Left lung (tissue), 10 donors: ENCODE results near the gene CCDC187. TPM values are rescaled to one million over a fixed set of nuclear protein-coding genes. Genes with fewer than 3 reads are reported as not detected.

Experiments
- ATAC-seq: fragments of 200-7000 bp; cut with Tn5 transposase; one replicate; pipeline ENCODE4 v1.9.1; 2020; ENCODE audit warnings: moderate library complexity
- DNase-seq, 4 donors: peaks; one replicate each; pipeline ENCODE4 v3.0.0-alpha.2; 2013 to 2020
- H3K27ac ChIP-seq, 2 donors: fragments of 200-600 bp; sonication (generic) in 1 of 2; one replicate each; pipeline versions ENCODE4 v1.5.0 to v1.8.0; 2020 to 2021
- H3K27me3 ChIP-seq, 2 donors: fragments of 200-600 bp; sonication (generic) in 1 of 2; one replicate each; pipeline versions ENCODE4 v1.5.0 to v1.8.0; 2020 to 2021
- H3K36me3 ChIP-seq, 2 donors: fragments of 200-600 bp; sonication (generic) in 1 of 2; one replicate each; pipeline versions ENCODE4 v1.5.0 to v1.8.0; 2020 to 2021
- H3K4me1 ChIP-seq, 2 donors: fragments of 200-600 bp; one replicate each; pipeline ENCODE4 v1.8.0; 2021
- H3K4me3 ChIP-seq, 2 donors: fragments of 200-600 bp; sonication (generic) in 1 of 2; one replicate each; pipeline versions ENCODE4 v1.5.0 to v1.8.0; 2020 to 2021; ENCODE audit warnings: mild to moderate bottlenecking in 1 of 2
- H3K9me3 ChIP-seq, 2 donors: fragments of 200-600 bp; sonication (generic) in 1 of 2; one replicate each; pipeline versions ENCODE4 v1.5.0 to v1.8.0; 2020 to 2021
- intact Hi-C, 2 donors: fragments of 100-400 bp; cut with DNase I; formaldehyde crosslinking; loops; one replicate each; pipeline versions ENCODE4 v1.11.2 to v1.14.2; 2022
- polyA plus RNA-seq, 6 donors: library from polyadenylated mRNA; unstranded; fragments of 120-200 nt; gene quantifications; one replicate each; pipeline ENCODE4 v1.2.1, GENCODE V29; 2013; ENCODE audit not compliant: insufficient read length in 6 of 6
- total RNA-seq, 2 donors: library from RNA; stranded (reverse); fragmentation: NEBNext Ultra II Directional; extraction: Animal tissue kit (Norgen Biotek cat#: 25700); gene quantifications; one replicate each; pipeline ENCODE4 v1.2.1, GENCODE V29; 2021
- TF ChIP-seq, protein P1 (sequence below), 2 donors: fragments of 200-600 bp; sonication (generic) in 1 of 2; IDR thresholded peaks; one replicate each; pipeline versions ENCODE4 v1.5.0 to v1.8.0; 2021; ENCODE audit warnings: antibody characterized with exemption in 2 of 2
- donor health status: DM: no; HTN: yes; CAD: no.
- donor health status: DM: no; HTN: no; CAD: no.

Gene CCDC187
- total and polyA plus RNA-seq, 8 donors: 0.47 to 3.0 (median 1.9) TPM

DNA sequence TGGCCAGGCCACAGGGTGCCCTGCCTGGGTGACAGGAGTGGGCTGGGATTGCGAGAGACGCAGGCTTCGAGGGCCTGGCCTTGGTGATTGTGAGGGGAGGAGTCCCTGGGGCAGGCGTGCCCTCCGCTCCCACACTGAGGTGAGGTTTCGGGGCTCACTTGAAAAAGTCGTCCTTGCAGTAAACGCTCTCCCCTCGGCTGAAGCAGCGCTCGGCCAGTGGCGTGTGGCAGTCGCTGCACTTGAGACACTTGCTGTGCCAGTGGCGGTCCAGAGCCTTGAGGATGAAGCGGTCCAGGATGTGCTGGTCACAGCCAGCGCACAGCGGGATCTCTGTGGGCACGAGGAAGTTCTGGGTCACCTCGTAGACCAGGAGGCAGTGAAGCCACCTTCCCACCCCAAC, 103.5 kb downstream of the CCDC187 start:
- Histone ChIP-seq H3K27me3 (peaks cover 96 to 100% of the 10 kb centered on the region in 2 donors), H3K9me3 (no peaks in the 10 kb centered on the region), H3K4me1 (no peaks in the 10 kb centered on the region), H3K27ac (no peak overlapping the region), H3K36me3 (no peaks in the 10 kb centered on the region), H3K4me3 (no peak overlapping the region)
- intact Hi-C loops: no loop called here
- DNase-seq (no peak), ATAC-seq (no peak)
- TF ChIP-seq, protein P1, sequence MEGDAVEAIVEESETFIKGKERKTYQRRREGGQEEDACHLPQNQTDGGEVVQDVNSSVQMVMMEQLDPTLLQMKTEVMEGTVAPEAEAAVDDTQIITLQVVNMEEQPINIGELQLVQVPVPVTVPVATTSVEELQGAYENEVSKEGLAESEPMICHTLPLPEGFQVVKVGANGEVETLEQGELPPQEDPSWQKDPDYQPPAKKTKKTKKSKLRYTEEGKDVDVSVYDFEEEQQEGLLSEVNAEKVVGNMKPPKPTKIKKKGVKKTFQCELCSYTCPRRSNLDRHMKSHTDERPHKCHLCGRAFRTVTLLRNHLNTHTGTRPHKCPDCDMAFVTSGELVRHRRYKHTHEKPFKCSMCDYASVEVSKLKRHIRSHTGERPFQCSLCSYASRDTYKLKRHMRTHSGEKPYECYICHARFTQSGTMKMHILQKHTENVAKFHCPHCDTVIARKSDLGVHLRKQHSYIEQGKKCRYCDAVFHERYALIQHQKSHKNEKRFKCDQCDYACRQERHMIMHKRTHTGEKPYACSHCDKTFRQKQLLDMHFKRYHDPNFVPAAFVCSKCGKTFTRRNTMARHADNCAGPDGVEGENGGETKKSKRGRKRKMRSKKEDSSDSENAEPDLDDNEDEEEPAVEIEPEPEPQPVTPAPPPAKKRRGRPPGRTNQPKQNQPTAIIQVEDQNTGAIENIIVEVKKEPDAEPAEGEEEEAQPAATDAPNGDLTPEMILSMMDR (IDR thresholded peaks at IDR 0.05): no peak

Other genes starting within 250 kb of the CCDC187 start
- 10 to 100 TPM; 25.2 to 29.5 TPM for gene NACC2, start 208.8 kb downstream of the CCDC187 start, total RNA-seq
- gene NACC2, start 208.8 kb downstream of the CCDC187 start, polyA plus RNA-seq: 1 to 10 TPM; 3.6 to 7.4 (median 5.3) TPM
- gene TMEM250, start 185.2 kb downstream of the CCDC187 start, total RNA-seq: 10 to 100 TPM; 30.4 to 42.1 TPM
- 10 to 100 TPM; 10.7 to 19.0 (median 16.0) TPM for gene TMEM250, start 185.2 kb downstream of the CCDC187 start, polyA plus RNA-seq
- gene LHX3, start 99.0 kb downstream of the CCDC187 start, total RNA-seq: not detected
- gene LHX3, start 99.0 kb downstream of the CCDC187 start, polyA plus RNA-seq: not detected
- gene QSOX2, start 58.3 kb downstream of the CCDC187 start, total RNA-seq: 10 to 100 TPM; 10.5 to 13.6 TPM
- 10 to 100 TPM in 5 of 6 donors, 1 to 10 TPM in 1; 9.5 to 15.4 (median 12.0) TPM for gene QSOX2, start 58.3 kb downstream of the CCDC187 start, polyA plus RNA-seq
- gene GPSM1, start 23.4 kb upstream of the CCDC187 start, total RNA-seq: 10 to 100 TPM; 21.7 to 22.4 TPM
- 10 to 100 TPM; 41.9 to 84.3 (median 55.0) TPM for gene GPSM1, start 23.4 kb upstream of the CCDC187 start, polyA plus RNA-seq
- 10 to 100 TPM; 12.0 to 17.5 TPM for gene DNLZ, start 59.6 kb upstream of the CCDC187 start, total RNA-seq
- gene DNLZ, start 59.6 kb upstream of the CCDC187 start, polyA plus RNA-seq: 10 to 100 TPM in 2 of 6 donors, 1 to 10 TPM in 4; 4.2 to 18.8 (median 6.2) TPM
- 10 to 100 TPM in 1 of 2 donors, 1 to 10 TPM in 1; 6.6 to 11.1 TPM for gene CARD9, start 69.6 kb upstream of the CCDC187 start, total RNA-seq
- 1 to 10 TPM in 5 of 6 donors, under 1 TPM in 1; 0.66 to 1.7 (median 1.3) TPM for gene CARD9, start 69.6 kb upstream of the CCDC187 start, polyA plus RNA-seq
- gene SNAPC4, start 96.1 kb upstream of the CCDC187 start, total RNA-seq: 1 to 10 TPM; 5.8 to 7.6 TPM
- gene SNAPC4, start 96.1 kb upstream of the CCDC187 start, polyA plus RNA-seq: 10 to 100 TPM; 10.6 to 14.2 (median 12.0) TPM
- 10 to 100 TPM; 37.8 to 62.5 TPM for gene ENTR1, start 106.5 kb upstream of the CCDC187 start, total RNA-seq
- 10 to 100 TPM; 40.6 to 64.5 (median 51.8) TPM for gene ENTR1, start 106.5 kb upstream of the CCDC187 start, polyA plus RNA-seq
- 10 to 100 TPM; 44.9 to 52.5 TPM for gene PMPCA, start 106.6 kb upstream of the CCDC187 start, total RNA-seq
- gene PMPCA, start 106.6 kb upstream of the CCDC187 start, polyA plus RNA-seq: 10 to 100 TPM; 44.7 to 59.5 (median 54.0) TPM
- gene INPP5E, start 135.8 kb upstream of the CCDC187 start, total RNA-seq: 10 to 100 TPM; 12.0 TPM
- 10 to 100 TPM; 11.4 to 19.8 (median 14.3) TPM for gene INPP5E, start 135.8 kb upstream of the CCDC187 start, polyA plus RNA-seq
- 10 to 100 TPM; 77.8 to 79.5 TPM for gene SEC16A, start 178.9 kb upstream of the CCDC187 start, total RNA-seq
- gene SEC16A, start 178.9 kb upstream of the CCDC187 start, polyA plus RNA-seq: 10 to 100 TPM; 51.2 to 69.4 (median 56.5) TPM
- 100 to 1,000 TPM in 1 of 2 donors, 10 to 100 TPM in 1; 65.1 to 102 TPM for gene NOTCH1, start 242.0 kb upstream of the CCDC187 start, total RNA-seq
- 10 to 100 TPM; 21.7 to 41.7 (median 30.4) TPM for gene NOTCH1, start 242.0 kb upstream of the CCDC187 start, polyA plus RNA-seq